ENCODE measurements around the gene YTHDF2.

Gene YTHDF2

GRCh38 chr1:28736450-28737306 lies at the start of gene YTHDF2 (continued):
- TF ChIP-seq ZNF692 (tag by site-specific recombination; IDR thresholded peaks at IDR 0.05) (peak; percentile 90), MYNN (tag by site-specific recombination; IDR thresholded peaks at IDR 0.05; ENCODE audit: borderline replicate concordance) (0 out of 2 replicates have a peak, but pooled peaks have one; percentile 33), KLF1 (tag by site-specific recombination; IDR thresholded peaks at IDR 0.05) (peak; percentile 84), ZNF404 (tag by site-specific recombination; IDR thresholded peaks at IDR 0.05) (no peak), HIC1 (tag by site-specific recombination; IDR thresholded peaks at IDR 0.05) (peak; percentile 66), ZNF664 (tag by site-specific recombination; IDR thresholded peaks at IDR 0.05) (no peak), ZNF707 (tag by site-specific recombination; IDR thresholded peaks at IDR 0.05) (no peak), ZNF843 (tag by site-specific recombination; IDR thresholded peaks at IDR 0.05) (peak; percentile 86), ATF2 (tag by site-specific recombination; IDR thresholded peaks at IDR 0.05; ENCODE audit: low read depth) (no peak), TCF7L2 (IDR thresholded peaks at IDR 0.05; ENCODE audit: borderline replicate concordance, low read depth, low read length) (no peak; the same call in 1 of the 2 replicates), ZNF768 (tag by site-specific recombination; IDR thresholded peaks at IDR 0.05) (0 out of 2 replicates have a peak, but pooled peaks have one; percentile 14), ZNF26 (tag by site-specific recombination; IDR thresholded peaks at IDR 0.05) (no peak), ZNF792 (tag by site-specific recombination; IDR thresholded peaks at IDR 0.05) (no peak), ZNF184 (tag by site-specific recombination; IDR thresholded peaks at IDR 0.05) (peak; percentile 84), SCRT1 (tag by site-specific recombination; IDR thresholded peaks at IDR 0.05; ENCODE audit: borderline replicate concordance) (no peak), ZNF837 (tag by site-specific recombination; IDR thresholded peaks at IDR 0.05) (no peak), ZNF610 (tag by site-specific recombination; IDR thresholded peaks at IDR 0.05; ENCODE audit: borderline replicate concordance) (peak; percentile 84), ZSCAN30 (tag by site-specific recombination; IDR thresholded peaks at IDR 0.05) (peak; percentile 78), HOXC10 (CRISPR knock-in tag; IDR thresholded peaks at IDR 0.05) (no peak), ZIC2 (tag by site-specific recombination; IDR thresholded peaks at IDR 0.05) (peak; percentile 88), TRIM28 (IDR thresholded peaks at IDR 0.05; ENCODE audit: borderline replicate concordance, low read length) (no peak), GLI2 (tag by site-specific recombination; IDR thresholded peaks at IDR 0.05; ENCODE audit: borderline replicate concordance, low read depth) (0 out of 2 replicates have a peak, but pooled peaks have one; percentile 4), PRDM1 (tag by site-specific recombination; IDR thresholded peaks at IDR 0.05) (peak; percentile 69), GLIS1 (tag by site-specific recombination; IDR thresholded peaks at IDR 0.05) (peak; percentile 98), ZFP41 (tag by site-specific recombination; IDR thresholded peaks at IDR 0.05; ENCODE audit: borderline replicate concordance) (no peak), ZNF157 (tag by site-specific recombination; IDR thresholded peaks at IDR 0.05) (no peak), KLF16 (tag by site-specific recombination; IDR thresholded peaks at IDR 0.05) (peak; percentile 90), ZBTB7A (tag by site-specific recombination; IDR thresholded peaks at IDR 0.05; ENCODE audit: low read depth) (peak; percentile 90), RBAK (tag by site-specific recombination; IDR thresholded peaks at IDR 0.05) (no peak), ZNF558 (tag by site-specific recombination; IDR thresholded peaks at IDR 0.05) (peak; percentile 70; the same call in 1 of the 2 replicates), ZNF488 (tag by site-specific recombination; IDR thresholded peaks at IDR 0.05) (no peak), ZNF155 (tag by site-specific recombination; IDR thresholded peaks at IDR 0.05) (no peak), ZNF521 (tag by site-specific recombination; IDR thresholded peaks at IDR 0.05) (no peak), ZNF394 (tag by site-specific recombination; IDR thresholded peaks at IDR 0.05; ENCODE audit: borderline replicate concordance) (peak; percentile 81)
